ENCODE measurements around the gene GNG8. TPM values are rescaled to one million over a fixed set of nuclear protein-coding genes. Genes with fewer than 3 reads are reported as not detected.

The GNG8 gene
- total and polyA plus RNA-seq, 9 of the 15 experiments (the other 6 are each of a cell fraction or from before 2014, with no cell fraction given) = 1.3 TPM; not detected in 8

GRCh38 chr19:46661735-46662592, 26.0 kb upstream of the GNG8 start (continued):
- TF ChIP-seq, protein P1, sequence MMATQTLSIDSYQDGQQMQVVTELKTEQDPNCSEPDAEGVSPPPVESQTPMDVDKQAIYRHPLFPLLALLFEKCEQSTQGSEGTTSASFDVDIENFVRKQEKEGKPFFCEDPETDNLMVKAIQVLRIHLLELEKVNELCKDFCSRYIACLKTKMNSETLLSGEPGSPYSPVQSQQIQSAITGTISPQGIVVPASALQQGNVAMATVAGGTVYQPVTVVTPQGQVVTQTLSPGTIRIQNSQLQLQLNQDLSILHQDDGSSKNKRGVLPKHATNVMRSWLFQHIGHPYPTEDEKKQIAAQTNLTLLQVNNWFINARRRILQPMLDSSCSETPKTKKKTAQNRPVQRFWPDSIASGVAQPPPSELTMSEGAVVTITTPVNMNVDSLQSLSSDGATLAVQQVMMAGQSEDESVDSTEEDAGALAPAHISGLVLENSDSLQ (IDR thresholded peaks at IDR 0.05) = peak; percentile 24; the same call in 1 of the 2 replicates
- no peak for TF ChIP-seq STAT5A (IDR thresholded peaks at IDR 0.05; ENCODE audit: borderline replicate concordance, low read length)
- TF ChIP-seq STAG1 (CRISPR knock-in tag; IDR thresholded peaks at IDR 0.05; ENCODE audit: borderline replicate concordance) = peak; percentile 82; the same call in 1 of the 2 replicates
- no peak for TF ChIP-seq JUN (IDR thresholded peaks at IDR 0.05; ENCODE audit: borderline replicate concordance, low read depth, low read length)
- no peak for TF ChIP-seq JUN (CRISPR knock-in tag; IDR thresholded peaks at IDR 0.05; ENCODE audit: borderline replicate concordance)
- no peak for TF ChIP-seq EWSR1 (IDR thresholded peaks at IDR 0.05; ENCODE audit: borderline replicate concordance, low read depth, partially characterized antibody)
- 0 out of 4 replicates have a peak, but pooled peaks of 1 of the 2 experiments have one; percentile 12 for TF ChIP-seq ZMIZ1 (IDR thresholded peaks at IDR 0.05; ENCODE audit: low read depth in 2 of 2, low read length in 2 of 2)
- 0 out of 2 replicates have a peak, but pooled peaks have one; percentile 19 for TF ChIP-seq KLF16 (IDR thresholded peaks at IDR 0.05)
- TF ChIP-seq ARID3B (CRISPR knock-in tag; IDR thresholded peaks at IDR 0.05; ENCODE audit: borderline replicate concordance) = no peak
- no peak for TF ChIP-seq PRPF4 (IDR thresholded peaks at IDR 0.05; ENCODE audit: insufficient read depth, low read depth, low read length, poor library complexity, severe bottlenecking)
- TF ChIP-seq CHD4 (IDR thresholded peaks at IDR 0.05; ENCODE audit: insufficient read depth, insufficient replicate concordance, low read depth, low read length, poor library complexity, severe bottlenecking) = peak; percentile 71
- TF ChIP-seq CBX8 (IDR thresholded peaks at IDR 0.05; ENCODE audit: borderline replicate concordance, extremely low read depth, low read depth, low read length, poor library complexity, severe bottlenecking) = no peak
- no peak for TF ChIP-seq DIDO1 (tag; IDR thresholded peaks at IDR 0.05; ENCODE audit: low read depth)
- TF ChIP-seq ZNF24 (IDR thresholded peaks at IDR 0.05) = peak; percentile 62; the same call in 1 of the 2 replicates
- peak; percentile 96 to 99 (median 99) for TF ChIP-seq CTCF (IDR thresholded peaks at IDR 0.05 in 2 of 3, conservative IDR thresholded peaks at IDR 0.05 in 1 of 3; ENCODE audit: insufficient read depth in 2 of 3, low read depth in 1 of 3, low read length in 3 of 3)

Measured in K562 (cell line).